GM21360 (cell line): ENCODE results near the gene BPIFA2.
"Not testable (repeated sequence)": the region's sequence is repeated elsewhere in the genome, so short reads cannot be mapped to it uniquely, and the experiment has no call there.

ENCODE experiments used
- ATAC-seq: cut with Tn5 transposase; IDR thresholded peaks from one replicate; pipeline ENCODE4 v1.9.1; 2021; ENCODE audit warnings: mild to moderate bottlenecking, moderate library complexity; ENCODE audit not compliant: unreplicated experiment

BPIFA2 gene

DNA sequence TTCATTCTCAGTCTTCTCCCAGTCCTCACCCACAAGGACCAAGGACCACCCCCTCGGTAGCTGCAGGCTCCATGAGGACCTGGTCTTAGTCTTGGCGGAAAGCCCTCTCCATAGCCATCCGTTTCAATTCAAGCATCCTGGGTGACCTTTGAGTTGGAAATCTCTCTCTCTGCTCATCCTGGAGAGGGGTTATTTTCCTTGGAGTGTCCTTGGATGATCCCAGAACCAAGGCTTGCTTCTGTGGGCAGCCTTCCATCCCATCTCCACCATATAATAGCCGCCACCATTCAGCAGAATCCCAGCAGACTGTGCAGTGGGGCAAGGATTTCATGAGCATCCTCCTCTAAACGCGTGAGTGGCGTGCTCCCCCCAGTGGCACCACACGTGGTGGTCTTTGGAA is at the start of gene BPIFA2:
Gene BPIFA2 (plus strand): TSS at position 301 of the 400 bp plus-strand sequence. CDS start 987 bp downstream, outside the sequence.
- no peak for ATAC-seq

GRCh38 chr20:33119725-33120720 is 47.9 kb upstream of the BPIFA2 start:
- no peak for ATAC-seq

- no peak for ATAC-seq
Measured at GRCh38 chr20:33120934-33121333, 47.0 kb upstream of the BPIFA2 start.

GRCh38 chr20:33122297-33122696 is 45.7 kb upstream of the BPIFA2 start:
- ATAC-seq: not testable (repeated sequence)

GRCh38 chr20:33124261-33124660 is 43.7 kb upstream of the BPIFA2 start:
- no peak for ATAC-seq

DNA sequence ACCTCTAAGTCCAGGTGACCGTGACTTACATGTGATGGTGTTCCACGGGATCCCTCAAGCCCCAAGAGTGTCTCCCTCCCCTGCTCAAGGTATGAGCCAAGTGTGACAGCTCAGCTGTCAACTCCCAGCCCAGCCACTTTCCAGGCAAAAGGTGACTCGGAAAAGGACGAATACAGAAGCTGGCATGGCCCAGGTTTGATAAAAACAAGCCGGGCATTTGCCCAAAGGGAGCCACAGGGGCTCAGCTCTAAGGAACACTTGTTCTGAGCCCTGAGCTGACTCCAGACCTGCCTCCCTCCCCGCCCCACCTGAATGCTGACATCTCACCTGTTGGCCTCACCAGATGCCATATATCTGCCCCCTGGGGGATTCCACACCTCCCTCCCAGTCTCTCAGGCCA is 43.0 kb upstream of the BPIFA2 start:
- no peak for ATAC-seq

DNA sequence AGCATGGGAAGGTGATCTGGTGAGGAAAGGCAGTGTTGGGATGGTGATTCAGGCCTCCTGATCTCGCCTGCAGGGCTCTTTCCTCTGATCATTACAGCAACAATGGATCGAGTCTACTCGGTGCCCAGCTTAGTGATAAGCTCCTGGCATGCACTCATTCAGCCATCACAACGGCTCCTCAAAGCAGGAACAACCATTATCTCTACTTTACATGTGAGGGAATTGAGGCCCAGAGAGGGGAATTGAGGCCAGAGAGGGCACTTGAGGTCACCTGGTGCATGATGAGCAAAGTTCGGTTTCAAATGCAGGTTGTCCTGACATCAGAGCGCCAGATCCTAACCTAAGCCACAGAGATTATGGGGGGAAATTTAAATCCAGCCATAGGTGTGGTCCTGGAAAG is 42.0 kb upstream of the BPIFA2 start:
- ATAC-seq: no peak

DNA sequence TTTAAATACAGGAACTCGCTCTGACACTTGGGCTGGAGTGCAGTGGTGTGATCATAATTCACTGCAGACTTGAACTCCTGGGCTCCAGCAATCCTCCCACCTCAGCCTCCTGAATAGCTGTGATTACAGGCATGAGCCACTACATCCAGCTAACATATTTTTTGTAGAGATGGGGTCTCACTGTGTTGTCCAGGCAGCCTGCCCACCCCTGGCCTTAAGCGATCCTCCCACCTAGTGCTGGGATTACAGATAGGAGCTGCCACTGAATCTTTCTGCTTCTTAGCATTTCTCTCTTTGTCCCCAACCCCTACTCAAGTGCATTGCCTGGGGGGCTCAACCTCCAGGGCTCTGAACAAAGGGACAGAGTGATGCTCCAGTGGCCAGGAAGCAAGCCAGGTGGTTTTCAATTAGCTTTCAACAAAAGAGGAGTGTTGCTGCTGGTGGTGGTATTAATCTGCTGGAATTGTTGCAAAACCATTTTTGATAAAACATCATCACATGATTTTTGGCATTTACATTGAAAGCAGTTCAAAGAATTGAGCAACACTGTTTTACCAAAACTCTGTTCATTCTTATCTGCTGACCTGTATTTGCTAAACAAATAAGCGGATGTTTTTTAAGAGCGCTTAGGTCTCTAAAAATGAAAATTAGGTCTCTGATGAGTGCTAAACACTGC is 40.4 kb upstream of the BPIFA2 start:
- ATAC-seq: no peak

DNA sequence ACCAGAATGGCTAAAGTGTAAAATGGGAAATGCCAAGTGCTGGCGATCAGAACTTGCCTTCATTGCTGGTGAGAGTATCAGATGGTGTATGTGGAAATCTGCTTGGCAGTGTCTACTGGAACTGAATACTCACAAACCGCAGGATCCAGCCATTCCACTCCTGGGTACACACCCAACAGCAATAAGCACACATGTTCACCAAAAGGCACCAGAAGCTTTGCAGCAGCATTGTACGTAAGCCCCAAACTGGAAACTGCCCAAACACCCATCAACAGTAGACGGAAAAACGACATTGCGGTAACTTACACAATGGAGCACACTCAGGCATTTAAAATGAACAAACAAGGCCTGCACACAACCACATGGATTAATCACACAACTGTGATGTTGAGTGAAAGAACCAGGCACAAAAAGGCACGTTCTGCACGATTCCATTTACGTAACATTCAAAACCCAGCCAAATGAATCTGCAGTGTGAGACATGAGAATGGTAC is 37.3 kb upstream of the BPIFA2 start:
- no peak for ATAC-seq

DNA sequence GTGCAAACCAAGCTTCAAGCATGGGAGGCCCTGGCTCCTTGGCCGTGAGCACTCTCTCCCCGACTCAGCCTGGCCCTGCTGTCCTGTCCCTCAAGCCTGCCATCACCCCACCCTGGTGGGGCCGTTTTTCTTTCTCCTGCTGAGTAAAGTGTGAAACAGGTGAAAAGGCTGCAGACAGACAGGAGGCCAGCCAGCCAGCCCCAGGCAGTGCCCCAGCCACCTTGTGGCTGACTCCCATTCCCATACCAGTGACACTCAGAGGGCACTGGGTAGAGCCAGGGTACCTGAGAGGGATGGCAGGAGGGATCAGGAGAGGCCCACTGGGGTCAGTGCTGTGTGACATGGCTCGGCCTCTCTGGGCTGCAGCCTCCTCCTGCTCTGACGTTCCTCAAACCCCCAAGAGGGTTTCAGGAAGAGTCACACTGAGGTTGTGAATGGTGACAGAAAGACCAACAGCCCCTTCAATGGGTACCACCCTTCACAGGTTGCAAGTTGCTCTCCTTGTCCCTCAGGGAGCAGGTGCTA is 35.9 kb upstream of the BPIFA2 start:
- ATAC-seq: no peak

DNA sequence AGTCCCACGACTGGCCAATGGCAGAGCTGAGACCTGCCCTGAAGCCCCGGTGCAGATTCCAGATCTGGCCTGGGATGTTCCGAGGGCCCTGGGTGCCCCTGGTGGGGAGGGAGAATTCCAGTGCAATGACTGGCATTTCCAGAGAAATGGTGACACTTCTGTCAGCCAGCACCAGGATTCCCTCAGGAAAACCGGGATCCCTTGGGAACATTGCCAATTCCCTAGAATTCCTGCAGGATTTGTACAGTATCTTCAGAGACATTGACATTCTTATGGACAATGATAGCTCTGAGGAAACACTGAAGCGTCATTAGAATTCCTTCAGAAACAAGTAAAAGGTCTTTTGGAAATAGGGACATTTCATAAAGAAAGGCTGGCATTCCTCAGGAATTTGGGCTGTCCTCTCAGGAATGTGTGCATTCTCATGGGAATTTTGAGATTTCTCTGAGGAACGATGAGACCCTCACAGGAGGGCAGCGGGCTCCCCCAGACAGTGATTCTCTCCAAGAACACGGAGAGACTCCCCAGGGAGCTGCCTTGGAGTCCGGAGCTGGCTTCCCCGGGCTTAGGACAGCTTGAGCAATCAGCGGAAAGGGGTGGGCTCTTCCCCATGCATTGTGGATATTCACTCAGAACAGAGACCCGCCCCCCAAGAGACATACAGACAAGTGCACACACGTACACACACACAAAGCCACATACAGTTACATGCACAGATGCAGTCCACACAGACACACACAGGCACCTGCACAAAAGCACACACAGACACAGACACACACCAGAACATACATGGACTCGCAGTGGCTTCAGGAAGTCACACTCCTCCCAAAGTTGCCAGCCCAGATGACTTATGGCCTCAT is 35.2 kb upstream of the BPIFA2 start:
- ATAC-seq: no peak

- no peak for ATAC-seq
Measured at GRCh38 chr20:33133373-33133941, 34.5 kb upstream of the BPIFA2 start.

- no peak for ATAC-seq
Measured at GRCh38 chr20:33137195-33137594, 30.8 kb upstream of the BPIFA2 start.

GRCh38 chr20:33139467-33139866 is 28.5 kb upstream of the BPIFA2 start:
- no peak for ATAC-seq

DNA sequence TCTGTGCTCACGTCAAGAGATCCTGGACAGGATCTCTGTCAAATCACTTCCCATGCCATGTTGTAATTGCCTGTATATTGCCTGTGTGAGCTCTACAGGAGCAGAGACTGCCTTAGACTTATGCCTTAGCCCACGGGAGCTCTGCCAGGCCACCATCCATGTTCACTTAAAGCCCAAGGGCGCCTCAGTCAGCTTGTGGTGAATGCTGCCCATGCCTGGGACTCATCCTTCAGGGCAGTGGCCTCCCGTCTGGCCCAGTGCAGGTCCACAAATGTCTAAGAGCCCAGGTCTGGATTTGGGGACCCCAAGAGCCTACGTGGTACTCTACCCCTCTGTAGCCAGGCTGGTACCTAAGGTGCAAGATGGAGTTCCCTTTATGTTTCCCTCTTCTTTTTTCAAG is 22.4 kb upstream of the BPIFA2 start:
- no peak for ATAC-seq

GRCh38 chr20:33147299-33147698 is 20.7 kb upstream of the BPIFA2 start:
- no peak for ATAC-seq

DNA sequence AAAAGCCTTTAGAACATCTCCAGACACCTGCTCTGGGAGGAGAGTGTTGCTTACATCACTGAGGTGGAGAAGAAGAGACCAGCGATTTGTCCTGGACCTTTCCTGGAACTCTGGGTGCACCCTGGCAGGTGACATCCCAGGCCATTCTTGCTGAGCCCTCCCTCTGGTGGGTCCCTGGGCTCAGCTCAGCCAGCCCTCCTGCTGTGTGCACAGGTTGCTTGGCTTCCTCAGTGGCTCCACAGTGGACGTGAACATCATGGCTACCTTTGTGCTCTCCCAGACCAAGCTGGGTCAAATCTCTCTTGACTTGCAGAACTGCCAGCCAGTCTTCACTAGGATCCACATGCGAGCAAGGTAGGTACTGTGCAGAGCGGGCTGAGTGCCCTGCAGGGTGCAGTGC is 19.9 kb upstream of the BPIFA2 start:
- ATAC-seq: no peak

DNA sequence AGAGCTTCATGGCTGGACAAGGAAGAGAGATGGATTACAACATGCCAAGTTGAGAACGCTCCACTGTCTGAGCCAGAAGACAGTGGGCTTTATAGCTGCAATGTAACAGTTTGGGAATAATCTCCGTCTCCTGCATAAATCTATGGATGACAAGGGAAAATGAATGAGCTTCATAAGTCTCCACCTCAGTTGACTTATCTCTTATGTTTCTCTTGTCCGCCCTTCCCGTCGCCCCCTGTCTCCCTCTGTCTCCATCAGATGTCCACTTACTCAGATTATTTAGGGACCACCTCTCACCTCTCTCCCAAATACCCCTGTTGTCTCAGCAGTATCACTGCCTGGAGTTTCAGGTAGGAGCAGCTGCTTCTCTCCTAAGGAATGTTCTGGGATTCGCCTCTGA is 13.7 kb upstream of the BPIFA2 start:
- no peak for ATAC-seq

- no peak for ATAC-seq
Measured at GRCh38 chr20:33158637-33159385, 9.1 kb upstream of the BPIFA2 start.

DNA sequence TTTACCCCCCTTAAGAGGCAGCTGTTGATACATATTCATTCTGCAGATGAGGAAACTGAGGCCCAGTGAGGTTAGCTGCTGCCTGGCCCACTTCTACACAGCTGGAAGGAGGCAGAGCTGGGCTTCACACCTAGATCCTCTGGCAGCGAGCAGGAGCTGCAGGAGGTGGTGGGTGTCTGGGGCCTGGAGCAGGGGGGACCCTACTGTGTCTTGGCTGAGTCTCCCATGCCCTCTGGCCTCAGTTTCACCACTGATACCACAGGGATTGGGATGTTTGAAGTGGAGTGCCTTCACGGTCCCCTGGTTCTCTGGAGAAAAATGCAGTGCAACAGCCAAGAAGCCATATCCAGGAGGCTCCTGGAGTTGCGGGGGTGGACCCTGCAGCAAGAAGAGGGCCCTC is 8.2 kb upstream of the BPIFA2 start:
- no peak for ATAC-seq
